ENCODE results near the gene GPSM1.

GPSM1 gene

GRCh38 chr9:136374183-136374575, 46.8 kb downstream of the GPSM1 start:
- DNase-seq (ENCODE audit: extremely low read depth, insufficient read length) = no peak
- Histone ChIP-seq H3K27me3 (replicated peaks; ENCODE audit: control insufficient read depth, insufficient read depth, low read length) (no peaks in the 10 kb centered on the region), H3K4me3 (replicated peaks; ENCODE audit: low read depth, low read length) (no peak overlapping the region), H3K36me3 (ENCODE audit: control insufficient read depth, insufficient read depth, low read length) (peaks cover 18% of the 10 kb centered on the region)
- TF ChIP-seq CTCF (IDR thresholded peaks at IDR 0.05; ENCODE audit: insufficient read depth, low read length, poor library complexity, severe bottlenecking) = no peak

- Histone ChIP-seq H3K36me3 (ENCODE audit: control insufficient read depth, insufficient read depth, low read length) (peaks cover 24% of the 10 kb centered on the region), H3K4me3 (replicated peaks; ENCODE audit: low read depth, low read length) (no peak overlapping the region), H3K27me3 (replicated peaks; ENCODE audit: control insufficient read depth, insufficient read depth, low read length) (no peaks in the 10 kb centered on the region)
- DNase-seq (ENCODE audit: extremely low read depth, insufficient read length) = no peak
- no peak for TF ChIP-seq CTCF (IDR thresholded peaks at IDR 0.05; ENCODE audit: insufficient read depth, low read length, poor library complexity, severe bottlenecking)
These were observed 47.8 kb downstream of the GPSM1 start for GRCh38 chr9:136375096-136375495.

- no peak for TF ChIP-seq CTCF (IDR thresholded peaks at IDR 0.05; ENCODE audit: insufficient read depth, low read length, poor library complexity, severe bottlenecking)
- Histone ChIP-seq H3K4me3 (replicated peaks; ENCODE audit: low read depth, low read length) (no peak overlapping the region), H3K27me3 (replicated peaks; ENCODE audit: control insufficient read depth, insufficient read depth, low read length) (no peaks in the 10 kb centered on the region), H3K36me3 (ENCODE audit: control insufficient read depth, insufficient read depth, low read length) (peaks cover 31% of the 10 kb centered on the region)
- no peak for DNase-seq (ENCODE audit: extremely low read depth, insufficient read length)
These were observed 49.1 kb downstream of the GPSM1 start for GRCh38 chr9:136376457-136376856.

GRCh38 chr9:136377341-136378169, 50.2 kb downstream of the GPSM1 start:
- TF ChIP-seq CTCF (IDR thresholded peaks at IDR 0.05; ENCODE audit: insufficient read depth, low read length, poor library complexity, severe bottlenecking) = no peak
- peaks cover 37% of the 10 kb centered on the region for H3K36me3 ChIP-seq (ENCODE audit: control insufficient read depth, insufficient read depth, low read length)
- H3K4me3 ChIP-seq (replicated peaks; ENCODE audit: low read depth, low read length) = no peak overlapping the region
- H3K27me3 ChIP-seq (replicated peaks; ENCODE audit: control insufficient read depth, insufficient read depth, low read length) = no peaks in the 10 kb centered on the region
- DNase-seq (ENCODE audit: extremely low read depth, insufficient read length) = no peak

- no peaks in the 10 kb centered on the region for H3K27me3 ChIP-seq (replicated peaks; ENCODE audit: control insufficient read depth, insufficient read depth, low read length)
- H3K4me3 ChIP-seq (replicated peaks; ENCODE audit: low read depth, low read length) = no peak overlapping the region
- no peak for TF ChIP-seq CTCF (IDR thresholded peaks at IDR 0.05; ENCODE audit: insufficient read depth, low read length, poor library complexity, severe bottlenecking)
- DNase-seq (ENCODE audit: extremely low read depth, insufficient read length) = no peak
- peaks cover 45% of the 10 kb centered on the region for H3K36me3 ChIP-seq (ENCODE audit: control insufficient read depth, insufficient read depth, low read length)
These were observed 51.0 kb downstream of the GPSM1 start for GRCh38 chr9:136378170-136379002.

All from GM06990 (cell line).